HG02840 (cell line): ENCODE results near the gene CTTN.

ENCODE experiments used
- ATAC-seq: cut with Tn5 transposase; IDR thresholded peaks from one replicate; pipeline ENCODE4 v1.9.1; 2021; ENCODE audit warnings: mild to moderate bottlenecking, moderate library complexity, moderate number of reproducible peaks; ENCODE audit not compliant: unreplicated experiment, low FRiP score

CTTN gene

DNA sequence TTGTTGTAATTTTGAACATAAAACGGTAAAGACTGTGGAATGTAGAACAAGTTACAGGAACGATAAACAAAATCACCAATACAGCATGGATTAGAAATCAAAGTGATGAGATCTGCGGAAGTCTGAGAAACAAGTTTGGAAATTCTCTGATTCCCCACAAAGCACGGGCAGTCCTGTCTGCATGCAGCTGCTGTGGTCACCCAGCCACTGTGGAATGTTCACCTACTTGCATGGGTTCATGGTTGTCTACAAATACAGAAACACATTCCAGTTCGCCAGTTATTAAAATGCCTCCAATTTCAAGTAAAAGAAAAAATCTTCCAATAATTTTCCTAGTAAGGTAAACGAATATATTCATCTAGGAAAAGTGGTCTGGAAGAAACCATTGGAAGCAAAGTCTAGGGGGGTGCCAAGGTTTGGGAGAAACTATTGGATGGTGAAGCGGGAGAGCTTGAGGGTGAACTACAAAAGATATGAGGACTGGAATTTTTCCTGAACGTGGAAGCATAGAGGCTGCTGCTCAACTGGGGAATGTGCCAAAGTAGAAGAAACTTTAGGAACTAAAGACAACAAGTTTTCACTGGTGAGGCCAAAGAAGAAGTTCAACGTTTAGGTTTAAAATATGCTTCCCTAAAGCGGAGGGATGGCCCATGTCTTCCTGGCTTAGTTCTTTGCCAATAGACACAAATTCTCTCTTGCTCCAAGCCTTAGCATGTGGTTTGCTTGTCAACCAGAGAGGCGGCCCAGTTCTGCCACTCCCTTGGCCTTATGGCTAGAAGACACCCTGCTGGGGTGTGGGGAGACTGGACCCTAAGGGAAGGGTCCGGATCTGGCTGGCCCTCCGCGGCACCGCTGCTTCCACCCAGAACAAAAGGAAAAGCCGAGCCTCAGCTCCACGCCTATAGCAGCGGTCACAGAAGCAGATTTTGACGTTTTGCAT, 70.2 kb downstream of the CTTN start:
- ATAC-seq, result no peak

DNA sequence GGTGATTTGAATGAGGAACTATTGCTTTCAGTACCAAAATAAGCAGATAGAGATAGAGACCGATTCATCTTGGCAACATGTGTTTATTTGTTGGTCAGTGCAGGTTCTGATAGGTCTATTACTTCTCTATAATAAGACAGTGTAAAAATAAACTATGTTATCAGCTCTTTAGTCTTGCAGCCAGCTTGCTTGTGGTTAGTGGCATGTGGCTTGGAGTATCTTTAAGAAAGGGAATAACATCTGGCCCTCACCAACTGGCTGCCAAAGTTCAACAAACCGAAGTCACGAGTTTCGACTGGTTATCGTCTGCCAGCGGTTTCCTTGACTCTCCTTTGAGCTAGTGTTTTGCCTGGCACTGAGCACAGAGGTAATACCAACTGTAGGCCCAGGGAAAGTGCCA, 71.8 kb downstream of the CTTN start:
- ATAC-seq, result no peak

DNA sequence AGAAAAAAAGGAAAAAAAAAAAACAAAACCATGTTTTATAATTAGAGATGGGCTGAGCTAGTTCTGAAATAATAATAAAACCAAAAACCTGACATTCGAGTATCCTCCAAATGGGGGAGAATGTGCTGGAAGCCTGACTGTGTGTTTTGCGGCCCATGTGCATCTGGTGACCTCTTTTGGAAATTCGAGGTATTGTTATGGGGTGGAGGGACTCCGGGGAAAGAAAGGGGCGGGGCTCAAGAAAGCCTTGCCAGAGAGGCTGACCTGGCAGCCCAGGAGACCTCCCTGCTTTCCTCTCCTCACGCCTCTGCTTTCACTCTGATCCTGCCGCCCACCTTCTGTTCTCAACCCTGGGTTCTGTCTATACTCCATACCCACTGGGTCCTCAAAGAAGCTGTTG, 72.9 kb downstream of the CTTN start:
- ATAC-seq, result no peak

DNA sequence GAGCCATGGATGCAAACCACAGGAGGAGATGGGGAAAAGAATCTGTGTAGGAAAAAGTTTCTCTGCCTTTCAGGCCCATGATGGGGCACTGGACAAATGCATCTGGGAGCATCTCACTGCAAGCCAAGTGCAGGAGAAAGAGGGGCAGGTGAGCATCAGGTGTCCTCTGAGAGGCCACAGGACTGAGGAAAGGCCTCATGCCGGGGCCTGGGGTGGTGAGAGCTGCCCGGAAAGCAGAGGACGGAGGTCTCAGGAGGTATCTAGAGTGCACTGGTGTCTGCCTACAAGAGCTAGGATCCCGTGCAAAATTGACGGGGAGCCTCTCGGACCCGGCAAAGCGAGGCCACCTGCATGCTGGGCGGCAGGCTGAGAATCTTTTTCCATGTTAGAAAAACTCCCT, 73.9 kb downstream of the CTTN start:
- no peak for ATAC-seq

DNA sequence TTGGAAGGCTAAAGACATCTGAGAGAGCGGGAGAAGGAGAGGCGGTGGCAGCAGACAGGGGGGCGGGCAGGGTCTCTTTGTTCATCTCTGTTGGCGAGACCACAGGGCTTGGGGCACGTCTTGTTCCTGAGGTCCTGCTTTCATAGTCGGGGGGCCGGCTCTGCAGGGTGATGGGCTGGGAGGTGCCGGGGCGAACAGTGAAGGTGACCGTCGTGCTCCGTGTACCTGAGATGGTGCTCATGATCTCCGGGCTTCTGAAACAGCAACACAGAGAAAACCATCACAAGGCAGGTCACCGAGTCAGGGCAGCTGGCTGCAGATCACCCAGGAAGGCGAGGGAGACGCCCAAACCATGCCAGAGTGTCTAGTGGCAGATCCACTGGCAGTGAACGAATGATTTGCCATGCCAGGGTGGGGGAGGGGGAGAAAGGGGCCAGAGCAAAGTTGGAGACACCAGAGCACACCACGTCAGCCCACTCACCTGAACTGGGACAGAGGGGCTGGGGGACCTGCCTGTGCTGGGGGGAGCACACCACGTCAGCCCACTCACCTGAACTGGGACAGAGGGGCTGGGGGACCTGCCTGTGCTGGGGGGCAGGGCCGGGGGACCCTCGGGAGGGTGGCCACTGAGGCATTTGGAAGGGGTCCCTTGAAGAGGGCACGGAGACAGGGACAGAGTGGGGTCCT, 75.0 kb downstream of the CTTN start:
- no peak for ATAC-seq

DNA sequence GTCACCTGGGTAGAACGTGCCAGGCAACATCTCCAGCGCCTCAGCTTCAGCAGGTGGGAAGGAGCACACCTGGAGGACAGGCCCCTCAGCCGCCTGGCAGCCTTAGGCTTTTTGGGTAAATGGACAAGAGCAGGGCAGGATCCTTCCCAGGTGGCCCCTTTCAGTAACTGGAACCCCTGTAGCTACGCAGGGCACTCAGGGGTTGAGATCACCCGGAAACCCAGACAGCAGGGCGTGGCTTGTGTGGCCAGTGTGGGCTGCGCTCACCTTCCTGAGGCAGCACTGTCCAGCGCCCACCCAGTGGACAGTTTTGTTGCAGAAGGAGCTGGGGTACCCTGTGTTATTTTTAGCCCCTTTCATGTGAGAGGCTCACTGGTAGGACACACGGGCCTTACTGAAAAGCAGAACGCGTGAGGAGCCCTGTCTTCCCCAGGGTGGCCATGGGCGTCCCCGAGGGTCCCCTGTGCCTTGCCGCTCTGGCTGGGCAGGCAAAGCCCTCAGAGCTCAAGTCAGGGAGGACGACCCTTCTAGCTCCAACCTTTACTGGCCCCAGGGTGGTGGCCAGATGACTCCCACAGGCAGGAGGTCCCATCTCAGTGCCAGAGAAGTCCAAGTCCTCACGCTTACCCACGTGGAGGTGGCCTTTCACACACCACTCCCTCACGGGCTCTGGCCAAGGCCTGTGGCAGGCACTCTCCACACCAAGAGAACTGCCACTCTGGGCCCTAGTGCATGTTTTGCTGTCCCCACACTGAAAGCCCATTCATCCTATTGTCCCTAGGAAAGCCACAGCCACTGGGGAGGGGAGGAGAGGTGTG, 75.8 kb downstream of the CTTN start:
- ATAC-seq, result no peak

DNA sequence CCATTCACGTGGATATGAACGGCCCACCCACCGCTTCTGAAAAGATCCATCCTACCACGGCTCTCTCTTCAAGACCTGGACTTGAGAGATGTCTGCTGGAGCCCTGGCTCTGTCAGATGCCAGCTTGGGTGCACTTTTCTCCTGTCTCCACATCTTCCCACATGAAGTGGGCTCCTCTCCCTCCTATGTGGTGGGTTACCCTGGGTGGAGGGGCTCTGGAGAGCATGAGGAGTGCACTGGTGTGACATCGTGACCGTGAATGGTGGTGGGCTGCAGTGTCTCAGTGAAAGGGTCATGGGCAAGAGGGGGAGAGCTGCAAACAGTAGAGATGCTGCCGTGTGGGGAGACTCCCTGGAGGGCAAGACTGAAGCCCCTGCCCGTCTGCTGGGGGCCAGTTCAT, 76.4 kb downstream of the CTTN start:
- no peak for ATAC-seq

DNA sequence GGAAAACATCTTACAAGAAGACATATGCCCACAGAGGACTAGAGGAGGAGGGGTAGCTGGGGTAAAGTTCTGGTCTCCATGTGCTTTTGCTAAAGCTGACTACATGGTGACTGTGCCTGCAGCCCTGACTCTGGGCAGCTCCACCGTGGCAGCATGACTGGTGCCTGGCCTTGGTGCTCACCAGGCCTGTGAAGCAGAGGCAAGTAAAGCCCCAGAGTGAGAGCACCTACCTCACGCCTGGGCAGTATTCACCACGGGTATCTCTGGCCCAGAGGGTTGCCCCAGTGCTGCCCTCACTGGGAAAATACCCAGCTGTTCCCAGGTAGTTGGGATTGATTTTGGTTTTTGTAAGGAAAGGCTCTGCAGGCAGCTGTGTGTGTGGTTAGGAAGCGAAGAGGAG, 78.3 kb downstream of the CTTN start:
- no peak for ATAC-seq

DNA sequence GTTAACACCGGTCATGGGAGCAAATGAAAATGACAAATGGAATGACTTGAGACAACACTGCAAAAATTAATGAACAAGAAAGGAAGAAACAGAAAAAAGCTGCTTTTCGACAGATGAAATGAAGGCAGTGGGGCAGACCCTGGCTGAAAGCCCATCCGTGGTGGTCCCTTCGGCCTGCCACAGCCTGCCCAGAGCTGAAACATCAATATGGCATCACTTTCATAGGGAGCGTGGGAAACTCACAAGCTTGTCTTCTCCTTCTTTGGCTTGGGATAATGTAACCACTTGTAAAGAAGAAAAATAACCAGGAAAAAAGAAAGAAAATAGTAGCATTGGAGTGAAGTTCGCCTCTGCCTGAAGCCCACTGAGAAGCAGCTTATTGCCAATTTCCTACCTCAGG, 78.8 kb downstream of the CTTN start:
- ATAC-seq, result no peak

DNA sequence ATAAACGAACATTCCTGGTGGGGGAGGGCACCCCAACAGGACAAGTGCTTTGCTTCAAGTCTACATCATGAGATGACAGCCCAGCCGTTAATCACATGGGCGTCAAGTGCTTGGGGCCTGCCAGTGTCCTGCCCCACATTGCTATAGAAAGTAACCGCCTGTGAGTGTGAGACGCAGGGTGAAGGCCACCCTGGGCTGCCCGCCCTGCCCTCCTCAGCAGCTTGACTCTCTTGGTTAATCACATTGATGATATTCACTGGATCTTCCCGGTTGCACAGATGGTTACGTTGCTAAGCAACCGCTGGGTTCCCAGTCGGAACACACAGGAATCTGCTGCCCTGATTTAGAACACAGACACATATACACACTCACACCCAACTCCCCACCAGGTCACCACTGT, 79.3 kb downstream of the CTTN start:
- ATAC-seq, result no peak

DNA sequence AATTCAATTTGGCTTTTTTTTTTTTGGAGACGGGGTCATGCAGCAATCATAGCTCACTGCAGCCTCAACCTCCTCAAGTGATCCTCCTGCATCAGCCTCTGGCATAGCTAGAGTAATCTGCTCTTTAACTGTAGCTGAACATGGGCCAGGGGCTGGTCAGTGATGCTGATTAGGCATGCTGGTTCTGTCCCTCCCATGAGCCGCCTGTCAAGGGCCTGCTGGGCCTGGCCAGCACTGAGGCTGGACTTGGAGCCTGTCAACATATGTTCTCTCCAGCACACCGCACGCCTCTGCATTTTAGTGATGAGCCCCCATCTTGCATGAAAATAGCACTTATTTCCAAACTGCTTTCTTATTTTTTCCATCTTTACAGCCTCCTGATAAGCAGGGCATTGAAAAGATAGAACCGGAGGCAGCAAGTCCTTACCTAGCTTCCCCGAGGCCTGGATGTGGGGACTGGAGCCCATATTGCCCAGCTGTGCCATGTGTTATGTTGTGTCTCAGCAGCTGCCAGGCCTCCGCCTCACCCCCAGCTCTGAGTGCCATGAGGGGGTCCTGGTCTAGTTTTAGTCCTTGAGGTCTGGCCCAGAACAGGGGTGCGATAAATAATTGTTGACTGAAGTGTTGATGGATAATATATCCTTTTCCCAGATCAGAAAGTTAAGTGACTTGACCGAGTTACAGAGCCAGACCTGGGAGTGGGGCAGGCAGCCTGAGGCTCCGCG, 80.0 kb downstream of the CTTN start:
- no peak for ATAC-seq

DNA sequence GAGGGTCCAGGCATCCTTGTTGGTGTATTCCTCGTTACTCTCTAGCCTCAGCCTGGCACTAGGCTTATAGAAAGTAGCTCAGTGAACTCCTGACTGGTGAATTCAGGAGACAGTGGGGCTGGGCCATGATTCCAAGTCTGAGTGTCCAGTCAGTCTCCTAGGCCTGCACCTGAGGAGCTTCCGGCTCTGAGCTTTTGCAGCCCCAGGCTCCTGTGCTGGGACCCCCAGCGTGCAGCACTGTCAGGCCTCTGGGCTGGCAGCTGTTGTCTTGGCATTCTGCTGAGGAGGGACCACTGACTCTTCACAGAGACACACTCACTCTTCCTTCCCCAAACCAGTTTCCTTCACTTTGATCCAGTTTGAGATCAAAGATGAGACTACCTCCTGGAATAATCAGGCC, 82.4 kb downstream of the CTTN start:
- no peak for ATAC-seq

DNA sequence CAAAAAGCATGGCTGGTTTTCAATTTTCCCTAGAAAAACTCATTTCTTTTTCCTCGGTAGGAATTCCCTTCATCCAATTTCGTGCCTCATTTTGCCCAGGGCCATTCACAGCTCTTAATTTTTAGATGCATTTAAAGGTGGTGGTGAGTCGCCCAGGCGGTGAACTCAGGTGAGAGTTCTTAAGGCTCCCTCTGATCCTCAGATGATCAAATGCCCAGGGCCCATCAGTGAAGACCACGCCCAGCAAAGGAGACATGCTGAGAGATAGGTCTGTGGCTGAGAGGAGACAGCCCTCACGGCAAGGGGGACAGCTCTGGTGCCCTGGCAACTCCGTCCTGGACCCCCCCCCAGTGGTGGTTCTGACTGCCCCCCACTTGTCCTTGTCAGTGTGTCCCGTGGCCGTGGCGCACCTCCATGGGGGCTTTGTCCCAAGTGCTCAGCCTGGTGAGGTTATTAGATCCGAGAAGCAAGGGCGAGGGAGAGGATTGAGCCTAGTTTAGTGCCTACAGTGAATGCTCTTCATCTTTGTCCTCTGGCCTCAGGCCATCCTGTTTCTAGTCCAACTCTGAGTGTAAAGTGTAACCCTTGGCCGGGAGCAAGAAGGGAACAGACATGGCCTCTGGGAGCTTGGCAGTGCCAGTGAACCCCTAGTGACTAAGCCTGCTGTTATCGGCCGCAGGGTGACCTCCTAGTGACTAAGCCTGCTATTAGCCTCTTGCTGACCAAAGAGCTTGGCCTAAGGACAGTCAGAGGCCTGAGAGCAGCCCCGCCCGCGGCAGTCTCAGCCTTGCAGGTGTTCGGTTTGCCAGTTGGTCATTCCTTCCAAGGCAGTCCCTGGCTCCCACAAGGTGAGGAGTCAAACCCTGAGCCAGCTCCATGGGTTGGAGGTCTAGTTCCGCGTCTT, 83.5 kb downstream of the CTTN start:
- no peak for ATAC-seq

DNA sequence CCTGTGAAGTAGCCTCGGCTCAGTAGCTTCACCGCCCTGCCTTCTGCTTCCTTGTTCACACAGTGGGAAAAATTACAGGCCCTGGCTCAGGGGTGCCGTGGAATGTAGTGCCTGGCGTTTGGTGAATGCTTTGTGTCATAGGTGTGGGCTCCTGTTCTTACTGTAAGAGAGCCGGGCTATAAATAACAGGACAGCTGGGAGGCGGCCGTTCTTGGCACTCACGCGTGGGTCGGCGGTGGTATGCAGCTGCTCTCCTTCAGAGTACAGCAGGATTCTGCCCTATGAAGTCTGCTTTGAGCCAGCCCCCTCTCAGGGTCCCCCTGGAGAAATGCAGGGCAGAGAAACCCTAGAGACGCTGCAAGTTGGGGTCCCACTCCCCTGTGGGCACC, 84.2 kb downstream of the CTTN start:
- ATAC-seq, result no peak

DNA sequence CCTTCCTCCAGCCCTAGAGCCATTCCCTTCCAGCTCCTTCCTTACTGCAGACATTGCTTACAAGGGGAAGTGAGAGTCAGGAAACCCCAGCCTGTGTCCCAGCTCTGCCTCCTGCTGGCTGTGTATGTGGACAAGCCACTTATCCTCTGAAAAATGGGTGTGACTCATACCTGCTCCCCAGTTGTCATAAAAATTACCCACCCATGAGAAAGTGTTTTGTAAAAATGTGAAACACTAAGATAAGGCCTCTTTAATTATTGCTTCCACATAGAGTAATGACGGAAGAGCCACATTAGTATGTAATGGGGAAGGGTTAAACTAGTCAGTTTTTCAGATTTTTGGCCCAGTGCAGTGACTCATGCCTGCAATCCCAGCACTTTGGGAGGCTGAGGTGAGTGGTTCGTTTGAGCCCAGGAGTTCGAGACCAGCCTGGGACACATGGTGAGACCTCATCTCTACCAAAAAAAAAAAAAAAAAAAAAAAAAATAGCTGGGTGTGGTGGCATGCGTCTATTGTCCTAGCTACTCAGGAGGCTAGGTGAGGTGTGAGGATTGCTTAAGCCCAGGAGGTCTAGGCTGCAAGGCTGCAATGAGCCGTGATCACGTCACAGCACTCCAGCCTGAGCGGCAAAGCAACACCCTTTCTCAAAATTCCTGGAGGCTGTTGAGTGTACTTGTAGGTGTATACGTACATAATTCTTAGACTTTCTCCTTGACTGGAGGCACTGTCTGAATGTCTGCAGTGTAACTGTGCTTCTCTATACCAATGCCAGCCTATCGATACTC, 84.9 kb downstream of the CTTN start:
- ATAC-seq, result no peak

DNA sequence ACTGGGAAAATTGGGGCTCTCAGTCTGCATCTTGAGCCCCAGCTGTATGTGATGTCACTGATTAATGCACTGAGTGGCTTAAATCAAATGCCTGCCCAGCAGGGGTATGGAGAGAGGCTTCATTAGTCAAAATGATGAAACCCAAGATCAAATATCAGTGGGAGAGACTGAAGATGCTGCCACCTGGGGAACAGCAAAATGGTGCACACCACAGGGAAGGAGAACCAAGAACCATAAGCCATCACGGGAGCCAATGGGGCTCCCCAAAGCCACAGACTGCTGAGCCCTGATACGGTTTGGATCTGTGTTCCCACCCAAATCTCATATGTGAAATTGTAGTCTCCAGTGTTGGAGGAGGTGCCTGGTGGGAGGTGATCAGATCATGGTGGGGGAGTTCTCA, 85.6 kb downstream of the CTTN start:
- ATAC-seq, result no peak

DNA sequence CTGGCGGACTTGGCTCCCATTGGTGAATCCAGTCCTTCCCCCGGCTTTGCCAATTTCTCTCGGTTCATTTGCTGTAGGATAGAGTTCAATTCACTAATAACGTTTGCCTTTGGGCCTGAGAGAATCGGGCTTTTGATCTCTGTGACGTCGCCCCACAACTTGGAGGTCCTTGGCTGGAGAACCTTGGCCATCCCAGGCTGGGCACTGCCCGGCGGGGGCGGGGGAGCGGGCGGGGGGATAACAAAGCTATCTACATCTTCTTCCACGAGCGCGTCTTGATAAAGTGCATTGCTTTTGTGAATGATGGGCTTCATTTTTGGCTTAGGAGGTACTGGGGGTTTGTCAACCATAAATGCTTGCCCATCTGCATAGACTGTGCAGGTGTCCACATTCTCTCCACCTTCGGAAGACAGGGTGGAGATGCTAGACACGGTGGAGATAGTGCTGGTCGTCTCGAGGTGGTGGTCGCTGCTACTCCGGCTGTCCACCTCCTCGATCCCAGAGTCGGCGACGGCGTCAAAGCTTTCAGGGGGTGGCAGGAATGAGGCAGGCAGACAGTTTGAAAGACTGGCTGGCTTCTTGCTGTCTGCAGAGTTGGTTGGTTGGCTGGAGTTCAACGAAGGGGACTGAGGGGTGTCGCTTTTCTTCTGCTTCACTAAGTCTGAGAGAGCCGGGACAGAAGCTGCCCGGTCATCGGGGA, 87.1 kb downstream of the CTTN start:
- ATAC-seq, result no peak

DNA sequence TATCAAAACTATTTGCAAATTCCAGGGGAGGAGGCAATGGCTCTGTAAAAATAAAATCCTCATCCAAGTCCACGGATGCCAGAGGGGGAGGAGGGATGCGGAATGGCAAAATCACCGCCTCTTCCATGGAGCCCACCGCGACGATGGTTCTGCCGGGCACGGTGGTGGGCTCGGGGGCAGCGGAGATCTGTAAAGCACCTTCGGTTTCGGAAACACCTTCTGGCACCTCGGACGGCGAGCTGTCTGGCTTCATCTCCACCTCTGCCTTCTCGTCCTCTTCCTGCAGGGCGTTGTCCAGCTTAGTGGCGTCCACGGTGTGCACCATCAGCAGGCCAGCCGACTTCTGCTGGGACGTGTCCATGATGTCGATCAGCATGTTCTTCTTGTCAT, 87.7 kb downstream of the CTTN start:
- ATAC-seq, result no peak
